Keratinocyte (primary cell): Measurements from ENCODE around the gene IL17REL. TPM values are rescaled to one million over a fixed set of nuclear protein-coding genes. Genes with fewer than 3 reads are reported as not detected.

Experiments used
- DNase-seq: peaks from one replicate; pipeline ENCODE4 v3.0.0-alpha.2; 2011; ENCODE audit warnings: low read depth, missing footprints, low spot score
- FAIRE-seq: peaks from 2 replicates; lab custom pipeline; 2011; peaks lifted over from hg19 to GRCh38; lab: Jason Lieb, UNC
- H2AFZ ChIP-seq: 2 replicates; pipeline ENCODE4 v1.6.0; 2012; ENCODE audit warnings: low read length, control low read depth, inconsistent platforms; ENCODE audit not compliant: control insufficient read depth
- H3K27ac ChIP-seq: 2 replicates; pipeline ENCODE4 v1.5.1; 2011; ENCODE audit warnings: low read length; ENCODE audit not compliant: control insufficient read depth, insufficient read depth
- H3K27me3 ChIP-seq: 3 replicates; pipeline ENCODE4 v1.6.0; 2011; ENCODE audit warnings: low read length; ENCODE audit not compliant: control insufficient read depth, insufficient read depth; ENCODE audit errors: extremely low read depth
- H3K36me3 ChIP-seq, 2 experiments: 2 replicates in 1 of 2; 3 replicates in 1 of 2; pipeline ENCODE4 v1.5.1; 2011; ENCODE audit warnings: low read length in 2 of 2, mild to moderate bottlenecking in 1 of 2; ENCODE audit not compliant: control insufficient read depth in 2 of 2, insufficient read depth in 2 of 2; ENCODE audit errors: extremely low read depth in 1 of 2
- H3K4me1 ChIP-seq: 3 replicates; pipeline ENCODE4 v1.5.1; 2011; ENCODE audit warnings: low read length; ENCODE audit not compliant: control insufficient read depth, insufficient read depth; ENCODE audit errors: extremely low read depth
- H3K4me2 ChIP-seq: 3 replicates; pipeline ENCODE4 v1.6.0; 2011; ENCODE audit warnings: low read depth, low read length; ENCODE audit not compliant: control insufficient read depth, insufficient read depth; ENCODE audit errors: extremely low read depth
- H3K4me3 ChIP-seq, 3 experiments: fragments of 200-600 bp in 1 of 3; sonication (generic) in 1 of 3; 2 replicates in 2 of 3; 3 replicates in 1 of 3; pipeline ENCODE4 v1.5.1; 2011 to 2016; ENCODE audit warnings: low read length in 3 of 3, mild to moderate bottlenecking in 3 of 3, control low read depth in 2 of 3, inconsistent platforms in 1 of 3, low read depth in 1 of 3, mixed read lengths in 1 of 3, mixed run types in 1 of 3, moderate library complexity in 1 of 3; ENCODE audit not compliant: control insufficient read depth in 2 of 3, insufficient read depth in 2 of 3; ENCODE audit errors: extremely low read depth in 1 of 3
- H3K79me2 ChIP-seq: 2 replicates; pipeline ENCODE4 v1.6.0; 2012; ENCODE audit warnings: low read length; ENCODE audit not compliant: control insufficient read depth, insufficient read depth
- H3K9ac ChIP-seq: 3 replicates; pipeline ENCODE4 v1.6.0; 2011; ENCODE audit warnings: low read length; ENCODE audit not compliant: control insufficient read depth, insufficient read depth; ENCODE audit errors: extremely low read depth
- H3K9me1 ChIP-seq: 3 replicates; pipeline ENCODE4 v1.6.0; 2011; ENCODE audit warnings: low read length; ENCODE audit not compliant: control insufficient read depth, insufficient read depth; ENCODE audit errors: extremely low read depth
- H3K9me3 ChIP-seq: 2 replicates; pipeline ENCODE4 v1.5.1; 2012; ENCODE audit warnings: low read depth, low read length; ENCODE audit not compliant: control insufficient read depth
- H4K20me1 ChIP-seq: 3 replicates; pipeline ENCODE4 v1.6.0; 2011; ENCODE audit warnings: low read length; ENCODE audit not compliant: control insufficient read depth, insufficient read depth; ENCODE audit errors: extremely low read depth
- CTCF ChIP-seq, 3 experiments: IDR thresholded peaks in 1 of 3; conservative IDR thresholded peaks in 1 of 3; optimal IDR thresholded peaks in 1 of 3; 2 replicates in 2 of 3; 3 replicates in 1 of 3; pipeline versions ENCODE3 to v1.5.1; 2011; ENCODE audit warnings: low read length in 3 of 3, mild to moderate bottlenecking in 3 of 3, moderate library complexity in 2 of 3, control low read depth in 1 of 3, inconsistent platforms in 1 of 3; ENCODE audit not compliant: insufficient read depth in 2 of 3; ENCODE audit errors: extremely low read depth in 1 of 3
- EZH2 ChIP-seq: IDR thresholded peaks from one replicate; pipeline ENCODE4 v1.6.1; 2012; ENCODE audit warnings: inconsistent platforms, mild to moderate bottlenecking, low read length, moderate library complexity
- dilution Hi-C: fragments of 300-500 bp; cut with MboI; formaldehyde crosslinking; loops from one replicate; pipeline ENCODE4 v1.7.0; 2020; ENCODE audit warnings: low sequenced_read_pairs; ENCODE audit not compliant: extremely low pct_ligation_motif_present
- polyA plus RNA-seq, 5 experiments: library from polyadenylated mRNA; depleted of rRNA in 3 of 5; stranded (reverse) in 3 of 5; stranded (forward) in 1 of 5; unstranded in 1 of 5; fragments of >200 nt; gene quantifications; 1 replicate in 1 of 5; 2 replicates in 3 of 5; 3 replicates in 1 of 5; pipeline versions ENCODE4 v1.2.1 to v1.2.3, GENCODE V29; 2011 to 2012; ENCODE audit warnings: missing spikeins in 2 of 5, low read depth in 1 of 5, low replicate concordance in 1 of 5

Gene IL17REL
- polyA plus RNA-seq, 1 donor (not counting 4 experiments of a cell fraction or from before 2014, with no cell fraction given), result not detected

GRCh38 chr22:50047346-50047745, 34.8 kb upstream of the IL17REL start:
- FAIRE-seq, result no peak
- Histone ChIP-seq H3K9me1 (no peaks in the 10 kb centered on the region), H3K27me3 (no peaks in the 10 kb centered on the region), H3K4me1 (no peaks in the 10 kb centered on the region), H4K20me1 (no peaks in the 10 kb centered on the region), H3K4me3 (no peak overlapping the region), H3K9me3 (no peaks in the 10 kb centered on the region), H3K9ac (no peak overlapping the region), H3K79me2 (no peaks in the 10 kb centered on the region), H3K4me2 (no peak overlapping the region), H2AFZ (no peak overlapping the region), H3K27ac (no peak overlapping the region), H3K36me3 (no peaks in the 10 kb centered on the region)
- no peak for DNase-seq
- TF ChIP-seq EZH2, result no peak
- no peak for TF ChIP-seq CTCF (optimal IDR thresholded peaks at IDR 0.05 in 1 of 3, IDR thresholded peaks at IDR 0.05 in 1 of 3, conservative IDR thresholded peaks at IDR 0.05 in 1 of 3; ENCODE audit: extremely low read depth in 1 of 3, insufficient read depth in 2 of 3, low read length in 3 of 3)
- dilution Hi-C loops, result no loop called here

GRCh38 chr22:50046481-50047245, 34.1 kb upstream of the IL17REL start:
- Histone ChIP-seq H3K79me2 (no peaks in the 10 kb centered on the region), H3K9me3 (no peaks in the 10 kb centered on the region), H3K4me3 (no peak overlapping the region), H2AFZ (no peak overlapping the region), H3K9me1 (no peaks in the 10 kb centered on the region), H3K4me2 (no peak overlapping the region), H3K27ac (no peak overlapping the region), H4K20me1 (no peaks in the 10 kb centered on the region), H3K9ac (no peak overlapping the region), H3K36me3 (no peaks in the 10 kb centered on the region), H3K4me1 (no peaks in the 10 kb centered on the region), H3K27me3 (no peaks in the 10 kb centered on the region)
- dilution Hi-C loops, result no loop called here
- DNase-seq (no peak), FAIRE-seq (no peak)
- no peak for TF ChIP-seq CTCF (optimal IDR thresholded peaks at IDR 0.05 in 1 of 3, IDR thresholded peaks at IDR 0.05 in 1 of 3, conservative IDR thresholded peaks at IDR 0.05 in 1 of 3; ENCODE audit: extremely low read depth in 1 of 3, insufficient read depth in 2 of 3, low read length in 3 of 3)
- no peak for TF ChIP-seq EZH2
